Activated naive CD4-positive, alpha-beta T cell treated with anti-CD3 and anti-CD28 coated beads, Interleukin-2, amount 10 ng/mL, durations not matched to agents 7 days and 5 days (primary cell): Measurements from ENCODE around the gene SORCS2.

Experiments
- CTCF ChIA-PET: fragments of 350-600 bp; sonication (Branson Sonifier 250); formaldehyde crosslinking; loops from one replicate; lab custom pipeline; 2021; ENCODE audit warnings: antibody characterized with exemption; lab: Charles Lee
- DNase-seq: peaks from one replicate; pipeline ENCODE4 v3.0.0-alpha.2; 2020
- H3K27ac Mint-ChIP-seq: one replicate; pipeline ENCODE4 v1.8.0; 2021; ENCODE audit warnings: mild to moderate bottlenecking, moderate library complexity, mixed read lengths
- H3K27me3 Mint-ChIP-seq: one replicate; pipeline ENCODE4 v1.8.0; 2021; ENCODE audit warnings: mild to moderate bottlenecking, mixed read lengths
- H3K36me3 Mint-ChIP-seq: one replicate; pipeline ENCODE4 v1.8.0; 2021; ENCODE audit warnings: mixed read lengths
- H3K4me1 Mint-ChIP-seq: one replicate; pipeline ENCODE4 v1.8.0; 2021; ENCODE audit warnings: mixed read lengths
- H3K4me3 Mint-ChIP-seq: one replicate; pipeline ENCODE4 v1.8.0; 2021; ENCODE audit warnings: mild to moderate bottlenecking, moderate library complexity, mixed read lengths
- H3K9me3 Mint-ChIP-seq: one replicate; pipeline ENCODE4 v1.8.0; 2021; ENCODE audit warnings: mixed read lengths

The SORCS2 gene

DNA sequence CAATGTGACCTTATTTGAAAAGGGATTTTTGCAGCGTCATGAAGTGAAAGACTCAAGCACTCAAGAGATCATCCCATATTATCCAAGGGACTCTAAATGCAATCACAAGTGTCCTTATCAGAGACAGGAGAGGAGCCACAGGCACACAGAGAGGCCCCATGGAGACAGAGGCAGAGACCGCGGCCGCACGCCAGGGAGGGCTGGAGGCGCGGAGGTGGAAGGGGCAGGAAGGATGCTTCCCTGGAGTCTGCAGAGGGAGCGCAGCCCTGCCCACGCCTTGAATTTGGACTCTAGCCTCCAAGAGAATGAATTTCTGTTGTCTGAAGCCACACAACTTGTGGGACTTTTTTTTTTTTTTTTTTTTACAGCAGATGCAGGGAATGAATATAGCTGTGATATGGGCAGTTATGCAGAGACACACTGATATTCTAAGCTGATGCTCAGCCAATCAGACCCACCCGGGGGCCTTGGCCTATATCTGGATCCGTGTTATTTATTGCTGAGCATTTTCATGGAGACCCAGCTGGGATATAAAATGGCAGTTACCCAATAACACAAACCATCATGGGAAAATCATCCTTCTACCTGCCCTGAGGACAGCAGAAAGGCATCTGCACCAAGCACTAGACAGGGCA is 487.2 kb downstream of the SORCS2 start:
- Mint-ChIP-seq H3K36me3 (no peaks in the 10 kb centered on the region), H3K27ac (no peak overlapping the region), H3K4me1 (no peaks in the 10 kb centered on the region), H3K27me3 (peaks cover 5% of the 10 kb centered on the region), H3K9me3 (no peaks in the 10 kb centered on the region), H3K4me3 (no peak overlapping the region)
- CTCF ChIA-PET, result no interaction called here
- no peak for DNase-seq

DNA sequence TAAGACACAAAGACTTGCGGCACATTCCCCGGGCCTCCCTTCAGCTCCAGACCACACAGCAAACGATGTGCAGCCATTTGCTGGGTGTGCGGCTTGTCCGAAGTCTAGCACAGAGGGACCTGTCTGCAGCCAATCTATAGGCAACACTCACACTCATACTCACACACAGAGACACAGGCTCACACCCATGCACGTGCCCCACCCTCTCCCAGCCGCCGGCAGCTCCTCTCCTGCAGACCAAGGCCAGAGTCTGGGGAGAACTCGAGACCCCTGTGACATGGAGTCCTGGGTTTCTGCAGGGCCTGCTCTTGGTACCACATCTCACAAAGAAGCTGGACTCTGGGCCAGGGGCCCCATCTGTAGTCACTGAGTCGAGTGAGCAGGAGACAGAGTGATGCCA is 487.8 kb downstream of the SORCS2 start:
- Mint-ChIP-seq H3K9me3 (no peaks in the 10 kb centered on the region), H3K27ac (no peak overlapping the region), H3K27me3 (peaks cover 5% of the 10 kb centered on the region), H3K36me3 (no peaks in the 10 kb centered on the region), H3K4me1 (no peaks in the 10 kb centered on the region), H3K4me3 (no peak overlapping the region)
- CTCF ChIA-PET, result no interaction called here
- DNase-seq, result no peak

DNA sequence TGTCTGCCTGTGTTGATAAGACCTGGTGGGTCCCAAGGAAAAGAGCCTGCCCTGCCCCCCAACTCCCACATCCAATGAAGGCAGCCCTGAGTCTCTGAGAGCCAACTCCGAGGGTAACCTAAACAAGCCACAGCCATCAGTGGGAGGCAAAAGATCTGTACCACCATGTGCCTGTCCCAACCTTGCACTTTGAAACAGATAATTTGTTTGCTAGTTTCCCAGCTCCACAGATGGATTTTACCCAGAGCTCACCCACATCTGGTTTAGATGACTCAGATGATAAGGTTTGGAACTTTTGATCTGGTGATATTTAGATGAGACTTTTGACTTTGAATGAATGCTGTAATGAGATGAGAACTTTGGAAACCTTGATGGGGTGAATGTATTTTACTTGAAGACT is 488.4 kb downstream of the SORCS2 start:
- H3K4me1 Mint-ChIP-seq, result no peaks in the 10 kb centered on the region

DNA sequence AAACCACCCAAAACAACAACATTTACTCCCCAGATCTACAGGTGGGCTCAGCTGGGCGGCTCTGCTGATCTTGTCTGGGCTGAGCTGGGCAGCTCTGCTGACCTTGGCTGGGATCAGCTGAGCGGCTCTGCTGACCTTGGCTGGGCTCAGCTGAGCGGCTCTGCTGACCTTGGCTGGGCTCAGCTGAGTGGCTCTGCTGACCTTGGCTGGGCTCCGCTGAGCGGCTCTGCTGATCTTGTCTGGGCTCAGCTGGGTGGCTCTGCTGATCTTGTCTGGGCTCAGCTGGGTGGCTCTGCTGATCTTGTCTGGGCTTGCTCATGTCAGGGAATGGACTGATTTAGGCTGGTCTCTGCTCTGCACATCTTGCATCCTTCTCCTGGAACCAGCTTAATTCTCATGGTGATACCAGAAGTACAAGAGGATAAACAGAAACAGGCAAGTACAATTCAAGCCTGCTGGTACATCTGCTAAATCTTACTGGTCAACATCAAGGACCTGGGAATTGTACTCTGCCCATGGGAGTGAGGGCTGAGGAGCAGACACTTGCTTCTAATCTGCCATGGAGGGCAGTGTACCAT is 490.9 kb downstream of the SORCS2 start:
- Mint-ChIP-seq H3K27me3 (no peaks in the 10 kb centered on the region), H3K27ac (no peak overlapping the region), H3K36me3 (no peaks in the 10 kb centered on the region), H3K9me3 (no peaks in the 10 kb centered on the region), H3K4me1 (no peaks in the 10 kb centered on the region), H3K4me3 (no peak overlapping the region)
- no peak for DNase-seq
- CTCF ChIA-PET, result no interaction called here

More for the DNA sequence above, 488.4 kb downstream of the SORCS2 start:
- CTCF ChIA-PET, result no interaction called here
- Mint-ChIP-seq H3K27ac (no peak overlapping the region), H3K9me3 (no peaks in the 10 kb centered on the region), H3K27me3 (peaks cover 5% of the 10 kb centered on the region), H3K36me3 (no peaks in the 10 kb centered on the region), H3K4me3 (no peak overlapping the region)
- no peak for DNase-seq

DNA sequence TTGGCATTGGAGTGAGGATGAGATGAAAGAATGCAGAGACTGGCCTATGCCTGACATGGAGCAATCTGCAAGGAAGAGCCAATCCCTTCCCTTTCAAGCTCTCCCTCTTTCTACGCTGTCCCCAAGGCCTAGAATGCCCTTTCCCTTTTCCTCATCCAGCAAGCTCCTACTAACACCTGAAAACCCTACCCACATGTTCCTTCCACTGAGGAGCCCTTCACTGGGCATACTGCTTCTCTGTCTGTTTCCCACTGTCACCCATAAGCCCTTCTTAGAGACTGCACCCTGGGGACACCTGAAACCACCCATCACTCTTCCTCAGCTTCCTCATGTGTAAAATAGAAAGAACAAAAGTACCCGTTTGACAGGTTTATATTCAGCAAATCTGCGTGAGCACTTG is 492.0 kb downstream of the SORCS2 start:
- CTCF ChIA-PET, result no interaction called here
- Mint-ChIP-seq H3K27me3 (no peaks in the 10 kb centered on the region), H3K9me3 (no peaks in the 10 kb centered on the region), H3K36me3 (no peaks in the 10 kb centered on the region), H3K27ac (no peak overlapping the region), H3K4me3 (no peak overlapping the region), H3K4me1 (no peaks in the 10 kb centered on the region)
- DNase-seq, result no peak

DNA sequence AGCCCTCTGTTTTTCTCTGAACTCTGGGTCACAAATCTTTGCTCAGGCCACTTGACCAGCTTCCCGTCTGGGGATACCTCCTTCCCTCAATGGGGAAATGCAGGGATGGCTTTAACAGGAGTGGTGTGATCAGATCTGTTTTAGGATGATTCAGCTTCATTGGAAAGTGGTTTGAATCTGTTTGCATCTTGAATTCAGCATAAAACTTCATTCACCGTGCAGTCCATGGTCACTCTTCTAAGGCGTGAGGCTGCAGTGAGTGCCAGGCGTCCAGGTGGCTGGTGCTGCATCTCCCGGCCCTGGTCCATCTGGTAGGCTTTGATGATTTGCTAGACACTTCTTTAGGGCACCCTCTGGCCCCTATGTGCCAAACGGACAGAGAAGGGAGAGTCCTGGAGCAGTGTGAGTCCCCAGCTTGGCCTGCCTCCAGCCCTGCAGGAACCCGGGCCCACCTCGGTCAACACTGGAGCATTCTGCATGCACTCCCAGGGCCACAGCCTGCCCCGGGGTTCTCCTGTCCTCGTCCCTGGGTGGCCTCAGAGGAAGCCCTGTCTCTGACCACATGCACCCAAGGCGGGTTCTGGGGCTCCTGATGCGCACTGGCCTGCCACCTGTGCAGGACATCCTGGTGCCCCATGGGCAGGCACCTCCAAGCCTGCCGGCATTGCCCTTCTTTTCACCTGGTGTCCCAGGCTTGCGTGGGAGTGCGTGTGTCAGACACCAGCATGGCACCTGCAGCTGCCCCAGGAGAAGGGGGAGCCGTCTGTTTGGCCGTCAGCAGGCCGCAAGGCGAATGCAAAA is 493.9 kb downstream of the SORCS2 start:
- peaks cover 3% of the 10 kb centered on the region for H3K27me3 Mint-ChIP-seq
- DNase-seq, result no peak
- no peak overlapping the region for H3K4me3 Mint-ChIP-seq
- H3K36me3 Mint-ChIP-seq, result no peaks in the 10 kb centered on the region
- CTCF ChIA-PET, result no interaction called here
- H3K27ac Mint-ChIP-seq, result no peak overlapping the region
- H3K4me1 Mint-ChIP-seq, result no peaks in the 10 kb centered on the region
- H3K9me3 Mint-ChIP-seq, result no peaks in the 10 kb centered on the region

DNA sequence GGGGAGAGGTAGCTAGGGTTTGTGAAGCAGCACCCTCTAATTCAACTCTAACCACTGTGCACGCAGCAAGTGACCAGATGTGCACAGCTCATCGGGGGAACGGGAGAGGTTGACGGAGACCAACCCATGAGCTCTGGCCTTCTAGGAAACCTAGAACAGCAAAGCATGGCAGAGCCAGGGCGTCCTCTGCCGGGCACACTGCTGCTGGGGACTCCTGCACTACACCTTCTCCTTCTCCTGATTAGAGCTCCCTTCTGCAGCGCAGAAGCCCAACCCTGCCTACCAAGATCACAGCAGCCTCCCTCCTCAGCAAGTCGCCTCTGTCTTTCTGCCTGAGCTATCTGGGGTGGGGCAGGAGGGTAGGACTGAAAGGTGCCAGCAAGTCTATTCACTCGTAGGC is 494.7 kb downstream of the SORCS2 start:
- no peaks in the 10 kb centered on the region for H3K36me3 Mint-ChIP-seq
- peaks cover 4% of the 10 kb centered on the region for H3K27me3 Mint-ChIP-seq
- H3K4me1 Mint-ChIP-seq, result no peaks in the 10 kb centered on the region
- CTCF ChIA-PET, result no interaction called here
- no peak for DNase-seq
- H3K9me3 Mint-ChIP-seq, result no peaks in the 10 kb centered on the region
- H3K27ac Mint-ChIP-seq, result no peak overlapping the region
- no peak overlapping the region for H3K4me3 Mint-ChIP-seq

DNA sequence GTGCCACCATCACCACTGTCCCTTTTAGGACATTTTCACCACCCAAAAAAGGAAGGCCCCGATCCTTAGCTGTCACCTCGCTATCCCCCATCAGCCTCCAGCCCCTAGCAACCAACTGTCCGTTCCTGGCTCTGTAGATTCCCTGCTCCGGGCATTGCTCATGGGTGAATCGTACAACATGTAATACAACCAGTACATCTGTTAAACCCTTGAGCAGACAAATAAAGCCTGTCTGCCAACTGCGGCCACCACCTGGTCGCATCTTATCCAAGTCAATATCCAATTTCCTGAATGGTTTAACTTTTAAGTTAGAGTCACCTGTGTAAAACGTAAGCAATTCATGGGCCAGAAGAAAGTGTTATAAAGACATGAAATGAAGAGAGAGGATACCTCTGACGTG is 495.5 kb downstream of the SORCS2 start:
- Mint-ChIP-seq H3K4me3 (no peak overlapping the region), H3K4me1 (no peaks in the 10 kb centered on the region), H3K27ac (no peak overlapping the region), H3K27me3 (peaks cover 4% of the 10 kb centered on the region), H3K9me3 (no peaks in the 10 kb centered on the region), H3K36me3 (no peaks in the 10 kb centered on the region)
- DNase-seq, result no peak
- CTCF ChIA-PET, result no interaction called here

DNA sequence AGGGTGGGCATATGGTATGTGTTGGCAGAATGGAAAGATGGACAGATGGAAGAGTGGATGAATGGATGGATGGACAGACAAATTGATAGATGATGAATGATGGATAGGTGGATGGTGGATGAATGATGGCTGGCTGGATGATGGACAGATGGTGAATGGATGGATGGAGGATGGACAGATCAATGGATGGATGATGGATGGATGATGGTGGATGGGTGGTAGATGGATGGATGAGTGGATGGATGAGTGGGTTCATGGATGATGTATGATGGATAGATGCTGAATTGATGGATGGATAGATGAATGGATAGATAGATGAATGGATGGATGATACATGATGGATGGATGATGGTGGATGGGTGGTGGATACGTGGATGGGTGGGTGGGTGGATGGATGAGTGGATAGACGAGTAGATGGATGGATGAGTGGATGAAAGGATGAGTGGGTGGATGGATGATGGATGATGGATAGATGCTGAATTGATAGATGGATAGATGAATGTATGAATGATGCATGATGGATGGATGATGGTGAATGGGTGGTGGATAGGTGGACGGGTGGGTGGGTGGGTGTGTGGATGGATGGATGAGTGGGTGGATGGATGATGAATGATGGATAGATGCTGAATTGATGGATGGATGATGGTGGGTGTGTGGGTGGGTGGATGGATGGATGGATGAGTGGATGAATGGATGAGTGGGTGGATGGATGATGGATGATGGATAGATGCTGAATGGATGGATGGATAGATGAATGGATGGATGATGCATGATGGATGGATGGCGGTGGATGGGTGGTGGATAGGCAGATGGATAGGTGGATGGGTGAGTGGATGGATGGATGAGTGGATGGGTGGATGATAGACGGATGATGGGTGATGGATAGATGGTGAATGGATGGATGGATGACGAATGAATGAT is 497.7 kb downstream of the SORCS2 start:
- Mint-ChIP-seq H3K27me3 (peaks cover 4% of the 10 kb centered on the region), H3K27ac (no peak overlapping the region), H3K36me3 (no peaks in the 10 kb centered on the region), H3K9me3 (no peaks in the 10 kb centered on the region), H3K4me1 (no peaks in the 10 kb centered on the region), H3K4me3 (no peak overlapping the region)
- CTCF ChIA-PET, result no interaction called here
- no peak for DNase-seq

DNA sequence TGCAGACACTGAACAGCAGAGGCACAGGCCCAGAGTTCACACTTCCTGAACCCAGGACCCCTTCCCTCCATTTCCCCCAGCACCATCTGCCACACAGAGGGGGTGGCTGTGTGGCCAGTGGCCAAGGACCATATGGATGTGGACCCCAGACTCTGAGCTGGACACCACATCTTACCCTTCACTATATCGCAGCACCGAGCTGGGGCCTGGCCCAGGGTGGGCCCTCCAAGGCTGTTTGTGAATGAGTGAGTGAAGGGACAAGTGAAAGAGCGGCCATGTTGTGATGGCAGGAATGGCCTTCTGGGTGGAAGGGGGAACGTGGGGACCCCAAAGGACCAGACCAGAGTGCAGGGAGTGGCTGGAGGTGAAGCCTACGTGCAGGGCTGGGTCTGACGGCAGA is 498.7 kb downstream of the SORCS2 start:
- H3K27ac Mint-ChIP-seq, result no peak overlapping the region

DNA sequence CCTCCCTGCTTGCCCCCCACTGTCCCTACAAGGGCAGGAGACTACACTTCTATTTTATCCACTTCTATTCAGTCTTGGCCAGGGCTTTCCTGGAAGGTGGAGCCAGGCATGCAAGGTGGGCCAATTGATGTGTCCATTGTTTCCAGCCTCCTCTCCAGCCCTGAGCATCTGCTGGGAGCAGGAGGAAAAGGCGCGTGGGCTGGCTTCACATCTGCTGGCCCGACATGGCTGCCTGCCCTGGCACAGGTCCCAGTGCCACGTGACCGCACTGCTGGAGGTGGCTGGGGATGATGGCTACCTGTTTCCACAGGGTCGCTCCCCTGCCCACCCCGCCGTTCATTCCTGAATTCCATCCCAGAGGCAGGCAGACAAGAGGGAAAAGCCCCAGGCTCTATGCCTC is 499.6 kb downstream of the SORCS2 start:
- Mint-ChIP-seq H3K9me3 (no peaks in the 10 kb centered on the region), H3K27ac (no peak overlapping the region), H3K27me3 (peaks cover 4% of the 10 kb centered on the region), H3K4me3 (no peak overlapping the region), H3K4me1 (no peaks in the 10 kb centered on the region), H3K36me3 (no peaks in the 10 kb centered on the region)
- no peak for DNase-seq
- CTCF ChIA-PET, result interaction anchor here (1.9 kb wide), 1 partner anchor 112 kb away, joined by 4 read pairs; no protein-coding TSS in a partner anchor

More for the DNA sequence above, 498.7 kb downstream of the SORCS2 start:
- H3K36me3 Mint-ChIP-seq, result no peaks in the 10 kb centered on the region
- DNase-seq, result no peak
- H3K27me3 Mint-ChIP-seq, result peaks cover 4% of the 10 kb centered on the region
- no peaks in the 10 kb centered on the region for H3K9me3 Mint-ChIP-seq
- no peaks in the 10 kb centered on the region for H3K4me1 Mint-ChIP-seq
- H3K4me3 Mint-ChIP-seq, result no peak overlapping the region
- CTCF ChIA-PET, result interaction anchor here (1.9 kb wide), 1 partner anchor 113 kb away, joined by 4 read pairs; no protein-coding TSS in a partner anchor

DNA sequence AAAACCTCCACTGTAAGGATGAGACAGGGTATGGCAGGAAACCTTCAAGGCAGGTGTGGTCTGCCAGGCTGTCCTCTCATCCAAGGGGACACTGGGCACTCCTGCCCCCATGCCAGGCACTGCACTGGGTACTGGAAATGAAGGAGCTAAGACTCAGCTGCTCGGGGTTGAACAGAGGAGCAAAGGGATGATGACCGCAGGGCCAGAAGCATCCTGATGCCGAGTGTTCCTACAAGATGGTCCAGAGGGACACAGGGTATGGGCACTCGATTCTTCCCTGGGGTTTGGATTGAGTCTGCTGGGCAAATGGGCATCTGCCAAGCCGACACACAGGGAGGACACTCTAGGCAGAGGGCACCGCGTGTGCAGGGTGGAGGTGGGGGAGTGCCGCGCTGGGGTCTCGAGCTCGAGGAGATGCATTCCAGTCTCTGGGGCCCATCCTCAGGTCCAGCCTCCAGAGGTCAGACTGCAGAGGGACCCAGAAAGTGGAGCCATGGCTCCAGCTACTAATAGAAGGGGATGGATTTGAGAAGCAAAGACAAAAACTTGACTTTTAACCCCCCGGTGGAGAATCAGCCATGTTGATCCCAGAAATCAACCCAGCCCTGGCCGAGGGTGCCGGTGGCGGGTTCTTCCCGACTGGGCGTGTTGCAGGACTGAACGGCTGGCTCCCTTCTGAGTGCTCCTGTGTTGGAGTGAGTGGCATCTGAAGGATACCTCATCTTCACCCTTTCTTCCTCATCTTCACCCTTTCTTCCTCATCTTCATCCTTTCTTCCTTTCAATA is 500.3 kb downstream of the SORCS2 start:
- CTCF ChIA-PET, result interaction anchor here (1.9 kb wide), 1 partner anchor 112 kb away, joined by 4 read pairs; no protein-coding TSS in a partner anchor
- Mint-ChIP-seq H3K27ac (no peak overlapping the region), H3K4me1 (no peaks in the 10 kb centered on the region), H3K27me3 (peaks cover 4% of the 10 kb centered on the region), H3K4me3 (no peak overlapping the region), H3K9me3 (no peaks in the 10 kb centered on the region), H3K36me3 (no peaks in the 10 kb centered on the region)
- DNase-seq, result no peak

DNA sequence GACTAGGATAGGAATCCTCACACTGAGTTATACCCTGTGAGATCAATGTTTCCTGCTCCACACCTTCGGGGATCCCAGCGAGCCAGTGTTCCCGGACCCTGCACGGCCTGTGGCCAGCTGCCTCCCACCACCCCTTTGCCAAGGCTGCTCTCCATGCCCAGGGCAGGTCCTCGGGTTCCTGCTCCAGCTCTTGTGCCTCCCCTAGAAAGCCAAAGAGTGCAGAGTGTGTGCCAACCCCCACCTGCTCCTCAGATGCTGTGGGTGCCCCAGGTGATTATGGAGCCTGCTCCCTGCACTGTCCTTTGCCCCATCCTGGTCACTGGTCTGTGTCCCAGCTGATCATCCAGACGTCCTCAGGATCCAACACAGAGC is 500.9 kb downstream of the SORCS2 start:
- Mint-ChIP-seq H3K4me1 (no peaks in the 10 kb centered on the region), H3K36me3 (no peaks in the 10 kb centered on the region), H3K27ac (no peak overlapping the region), H3K27me3 (peaks cover 4% of the 10 kb centered on the region), H3K4me3 (no peak overlapping the region), H3K9me3 (no peaks in the 10 kb centered on the region)
- CTCF ChIA-PET, result no interaction called here
- DNase-seq, result no peak
